ENCODE measurements around the gene QPCT.
A peak's percentile ranks its signal among the peaks of the same experiment; 100 is the strongest.
"Not testable (repeated sequence)": the region's sequence is repeated elsewhere in the genome, so short reads cannot be mapped to it uniquely, and the experiment has no call there.

QPCT gene

DNA sequence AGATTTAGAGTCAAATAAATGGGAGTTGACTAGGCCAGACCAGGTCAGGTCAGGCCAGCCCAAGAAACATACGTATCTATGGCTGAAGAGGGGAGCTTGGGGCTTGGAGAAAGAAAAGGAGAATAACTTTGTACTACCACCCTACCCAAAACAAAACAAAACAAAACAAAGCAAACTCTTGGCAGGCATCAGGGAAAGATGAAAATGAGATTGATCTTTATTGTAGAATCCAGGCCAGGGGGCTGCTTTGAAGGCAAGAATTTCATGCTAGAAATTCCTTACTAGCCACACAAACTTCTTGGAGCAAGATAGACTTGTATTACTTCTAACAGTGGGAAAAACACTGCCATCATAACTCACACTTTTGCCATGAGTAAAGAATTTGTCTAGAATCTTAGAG is 26.2 kb downstream of the QPCT start:
- Histone ChIP-seq H3K27ac (ENCODE audit: insufficient read depth, low read length, poor library complexity, severe bottlenecking) (no peak overlapping the region), H3K4me1 (ENCODE audit: control insufficient read depth, insufficient read depth, low read length, poor library complexity, severe bottlenecking) (peaks cover 20% of the 10 kb centered on the region), H3K9me3 (ENCODE audit: control insufficient read depth, low read length) (no peaks in the 10 kb centered on the region), H3K36me3 (ENCODE audit: control insufficient read depth, insufficient read depth, low read length) (no peaks in the 10 kb centered on the region), H3K27me3 (replicated peaks; ENCODE audit: control insufficient read depth, insufficient read depth, low read length, poor library complexity, severe bottlenecking) (peaks cover 9% of the 10 kb centered on the region), H3K4me3 (ENCODE audit: insufficient read depth, low read depth, low read length, poor library complexity, severe bottlenecking) (no peak overlapping the region)
- no peak for DNase-seq

DNA sequence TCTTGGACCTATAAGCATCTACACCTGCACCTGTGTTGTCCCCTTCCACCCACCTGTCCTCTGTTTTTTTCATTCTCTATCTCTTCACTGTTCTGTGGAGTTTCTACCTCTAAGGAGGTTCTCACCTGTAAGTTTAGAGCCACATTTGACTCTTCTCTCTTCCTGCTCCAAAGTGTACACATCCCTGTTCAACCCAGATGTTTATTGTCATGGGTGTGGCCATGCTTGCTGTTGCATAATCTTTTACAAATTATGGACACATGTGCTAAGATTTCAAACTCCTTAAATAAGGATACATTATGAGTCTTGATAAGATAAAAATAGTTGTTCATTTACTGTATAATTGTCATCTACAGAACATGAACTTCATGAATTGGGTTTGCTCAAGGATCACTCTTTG is 27.6 kb downstream of the QPCT start:
- Histone ChIP-seq H3K9me3 (ENCODE audit: control insufficient read depth, low read length) (no peaks in the 10 kb centered on the region), H3K36me3 (ENCODE audit: control insufficient read depth, insufficient read depth, low read length) (no peaks in the 10 kb centered on the region), H3K4me1 (ENCODE audit: control insufficient read depth, insufficient read depth, low read length, poor library complexity, severe bottlenecking) (peaks cover 24% of the 10 kb centered on the region), H3K4me3 (ENCODE audit: insufficient read depth, low read depth, low read length, poor library complexity, severe bottlenecking) (no peak overlapping the region), H3K27ac (ENCODE audit: insufficient read depth, low read length, poor library complexity, severe bottlenecking) (no peak overlapping the region), H3K27me3 (replicated peaks; ENCODE audit: control insufficient read depth, insufficient read depth, low read length, poor library complexity, severe bottlenecking) (peaks cover 9% of the 10 kb centered on the region)
- no peak for DNase-seq

DNA sequence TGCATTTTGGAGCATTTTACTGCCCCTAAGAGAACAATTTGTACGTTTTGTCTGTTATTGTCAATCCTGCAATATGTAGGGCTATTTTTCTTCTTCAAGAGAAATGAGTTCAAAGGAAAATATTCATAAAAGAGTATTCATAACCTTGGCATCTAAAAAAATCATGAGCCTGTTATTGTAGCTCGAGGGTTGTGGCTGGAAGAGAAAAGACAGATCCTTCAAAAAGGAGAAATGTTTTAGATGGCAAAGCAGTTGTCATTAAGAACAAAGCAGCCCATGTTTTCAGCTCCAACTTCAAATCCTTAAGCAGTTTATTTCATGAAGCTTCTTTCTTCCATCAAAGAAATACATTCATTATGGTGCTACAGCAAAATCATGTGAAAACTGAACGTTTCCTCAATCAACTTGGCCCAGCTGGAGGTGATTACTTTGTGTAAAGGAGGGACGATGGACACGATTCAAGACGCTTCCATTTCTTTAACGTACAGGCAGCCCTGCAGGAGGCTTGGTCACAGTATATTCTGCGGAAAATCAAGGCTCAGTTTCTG is 31.4 kb downstream of the QPCT start:
- no peak overlapping the region for H3K27ac ChIP-seq (ENCODE audit: insufficient read depth, low read length, poor library complexity, severe bottlenecking)
- DNase-seq = no peak

DNA sequence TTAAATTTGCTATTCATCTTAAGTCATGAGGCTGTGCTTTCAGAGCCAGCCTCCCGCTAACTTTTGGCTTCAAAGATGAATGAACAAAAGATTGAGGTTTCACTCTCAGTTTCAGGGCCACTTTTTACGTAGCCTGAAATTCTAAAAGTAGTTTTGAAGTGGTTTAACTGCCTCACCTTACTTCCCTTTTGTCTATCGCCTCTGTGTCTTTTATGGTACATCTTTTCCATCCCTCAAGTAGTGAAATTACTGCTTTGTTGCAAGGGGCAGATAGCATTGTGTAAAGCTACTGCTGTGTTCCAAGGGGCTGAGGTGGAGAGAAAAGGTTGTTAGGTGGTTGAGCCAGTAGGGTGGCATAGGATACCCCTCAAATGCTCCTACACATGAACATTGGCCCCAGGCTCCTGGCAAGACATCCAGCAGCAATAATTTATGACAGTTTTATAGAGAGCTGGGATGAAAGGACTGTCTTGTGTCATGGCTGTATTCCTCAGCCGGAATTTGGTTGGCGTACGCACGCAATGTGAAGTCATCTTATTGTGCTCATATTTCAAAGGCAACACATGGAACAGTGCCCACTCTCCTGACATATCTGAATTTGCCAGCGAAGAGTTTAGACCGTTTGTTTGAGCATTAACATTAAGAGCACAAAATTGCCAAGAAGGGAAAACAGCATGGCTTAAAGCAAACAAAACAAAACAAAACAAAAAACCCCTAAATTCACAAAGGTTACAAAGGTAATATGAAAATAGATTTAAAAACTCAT is 32.2 kb downstream of the QPCT start:
- H3K4me3 ChIP-seq (ENCODE audit: insufficient read depth, low read depth, low read length, poor library complexity, severe bottlenecking) = peak overlapping the region; percentile 32
- no peaks in the 10 kb centered on the region for H3K36me3 ChIP-seq (ENCODE audit: control insufficient read depth, insufficient read depth, low read length)
- DNase-seq = peak in 1 of 3 donors; percentile 6
- peaks cover 6% of the 10 kb centered on the region for H3K27me3 ChIP-seq (replicated peaks; ENCODE audit: control insufficient read depth, insufficient read depth, low read length, poor library complexity, severe bottlenecking)
- no peaks in the 10 kb centered on the region for H3K9me3 ChIP-seq (ENCODE audit: control insufficient read depth, low read length)
- H3K4me1 ChIP-seq (ENCODE audit: control insufficient read depth, insufficient read depth, low read length, poor library complexity, severe bottlenecking) = peaks cover 10% of the 10 kb centered on the region
- no peak overlapping the region for H3K27ac ChIP-seq (ENCODE audit: insufficient read depth, low read length, poor library complexity, severe bottlenecking)

More for the DNA sequence above, 31.4 kb downstream of the QPCT start:
- Histone ChIP-seq H3K27me3 (replicated peaks; ENCODE audit: control insufficient read depth, insufficient read depth, low read length, poor library complexity, severe bottlenecking) (peaks cover 6% of the 10 kb centered on the region), H3K4me3 (ENCODE audit: insufficient read depth, low read depth, low read length, poor library complexity, severe bottlenecking) (no peak overlapping the region), H3K36me3 (ENCODE audit: control insufficient read depth, insufficient read depth, low read length) (no peaks in the 10 kb centered on the region), H3K9me3 (ENCODE audit: control insufficient read depth, low read length) (no peaks in the 10 kb centered on the region), H3K4me1 (ENCODE audit: control insufficient read depth, insufficient read depth, low read length, poor library complexity, severe bottlenecking) (peaks cover 10% of the 10 kb centered on the region)

DNA sequence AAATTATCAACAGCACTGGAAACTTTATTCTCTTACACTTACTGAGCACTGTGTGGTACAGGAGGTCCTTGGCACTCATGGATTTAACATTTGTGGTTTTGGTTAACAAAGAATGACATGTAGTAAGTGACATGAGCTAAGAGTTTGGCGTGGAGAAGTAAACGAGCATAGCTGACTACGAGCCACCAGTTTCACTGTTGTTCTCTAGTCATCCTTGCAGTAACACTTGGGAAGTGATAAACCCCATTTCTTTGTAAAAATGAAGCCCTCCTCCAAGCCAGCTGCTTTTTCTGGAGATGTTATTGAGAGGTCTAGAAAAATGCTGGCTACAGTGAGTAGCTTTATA is 32.7 kb downstream of the QPCT start:
- Histone ChIP-seq H3K9me3 (ENCODE audit: control insufficient read depth, low read length) (no peaks in the 10 kb centered on the region), H3K36me3 (ENCODE audit: control insufficient read depth, insufficient read depth, low read length) (no peaks in the 10 kb centered on the region), H3K27ac (ENCODE audit: insufficient read depth, low read length, poor library complexity, severe bottlenecking) (no peak overlapping the region), H3K4me1 (ENCODE audit: control insufficient read depth, insufficient read depth, low read length, poor library complexity, severe bottlenecking) (peaks cover 10% of the 10 kb centered on the region), H3K27me3 (replicated peaks; ENCODE audit: control insufficient read depth, insufficient read depth, low read length, poor library complexity, severe bottlenecking) (peaks cover 6% of the 10 kb centered on the region), H3K4me3 (ENCODE audit: insufficient read depth, low read depth, low read length, poor library complexity, severe bottlenecking) (no peak overlapping the region)
- no peak for DNase-seq

DNA sequence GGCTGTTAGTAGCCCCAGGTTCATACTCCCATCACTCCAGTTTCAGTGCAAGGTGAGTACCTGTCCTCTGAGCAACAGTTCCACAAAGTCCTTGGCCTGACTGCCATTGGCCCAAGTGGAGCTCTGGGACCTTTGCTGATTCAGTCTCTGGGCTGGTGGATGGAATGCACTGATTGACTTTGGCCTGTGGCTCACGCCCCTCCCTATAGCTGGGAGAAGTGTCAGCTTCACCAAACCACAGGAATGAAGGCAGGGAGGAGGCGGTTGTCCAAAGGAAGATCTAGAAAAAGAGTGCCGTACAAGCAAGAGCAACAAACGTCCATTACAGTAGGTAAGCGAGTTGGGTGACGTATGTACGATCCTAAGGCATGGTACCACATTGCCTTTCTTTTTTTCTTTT is 34.0 kb downstream of the QPCT start:
- DNase-seq = no peak
- H3K4me3 ChIP-seq (ENCODE audit: insufficient read depth, low read depth, low read length, poor library complexity, severe bottlenecking) = no peak overlapping the region
- H3K4me1 ChIP-seq (ENCODE audit: control insufficient read depth, insufficient read depth, low read length, poor library complexity, severe bottlenecking) = peaks cover 10% of the 10 kb centered on the region
- H3K36me3 ChIP-seq (ENCODE audit: control insufficient read depth, insufficient read depth, low read length) = no peaks in the 10 kb centered on the region
- peaks cover 5% of the 10 kb centered on the region for H3K27me3 ChIP-seq (replicated peaks; ENCODE audit: control insufficient read depth, insufficient read depth, low read length, poor library complexity, severe bottlenecking)
- H3K27ac ChIP-seq (ENCODE audit: insufficient read depth, low read length, poor library complexity, severe bottlenecking) = no peak overlapping the region
- H3K9me3 ChIP-seq (ENCODE audit: control insufficient read depth, low read length) = no peaks in the 10 kb centered on the region

DNA sequence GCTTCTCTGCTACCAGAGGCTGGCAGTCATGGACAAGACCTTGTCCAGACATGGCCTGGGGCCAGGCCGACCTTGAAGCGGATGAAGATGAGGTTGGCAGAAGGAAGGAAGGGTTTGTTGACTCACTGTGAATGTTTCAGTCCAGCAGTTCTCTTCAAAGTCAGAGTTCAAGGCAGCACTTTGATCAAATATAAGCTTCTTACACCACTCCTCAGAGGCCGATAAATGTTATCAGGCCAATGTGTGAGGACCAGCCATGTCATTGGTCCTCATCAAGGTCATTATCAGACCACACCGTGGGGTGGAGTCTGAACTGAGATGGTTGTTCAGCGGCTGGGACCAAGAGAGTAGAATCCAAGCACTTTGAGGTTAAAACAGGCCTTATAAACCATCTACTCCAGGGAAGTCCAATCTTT is 35.5 kb downstream of the QPCT start:
- peaks cover 10% of the 10 kb centered on the region for H3K4me1 ChIP-seq (ENCODE audit: control insufficient read depth, insufficient read depth, low read length, poor library complexity, severe bottlenecking)

DNA sequence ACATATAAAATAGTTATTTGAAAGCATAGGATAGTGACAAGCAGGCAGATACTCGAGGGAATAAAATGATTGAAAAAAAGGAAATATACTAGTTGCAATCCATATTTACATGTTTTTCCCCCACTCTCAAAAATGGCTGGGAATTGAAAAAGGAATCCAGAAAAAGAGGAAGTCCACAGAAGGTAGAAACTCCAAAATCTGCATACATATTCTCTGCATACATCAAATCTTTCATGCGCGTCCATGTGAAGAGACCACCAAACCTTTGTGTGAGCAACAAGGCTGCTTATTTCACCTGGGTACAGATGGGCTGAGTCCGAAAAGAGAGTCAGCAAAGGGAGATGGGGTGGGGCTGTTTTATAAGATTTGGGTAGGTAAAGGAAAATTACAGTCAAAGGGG is 36.4 kb downstream of the QPCT start:
- H3K36me3 ChIP-seq (ENCODE audit: control insufficient read depth, insufficient read depth, low read length); H3K27ac ChIP-seq (ENCODE audit: insufficient read depth, low read length, poor library complexity, severe bottlenecking); DNase-seq; H3K27me3 ChIP-seq (replicated peaks; ENCODE audit: control insufficient read depth, insufficient read depth, low read length, poor library complexity, severe bottlenecking); H3K4me3 ChIP-seq (ENCODE audit: insufficient read depth, low read depth, low read length, poor library complexity, severe bottlenecking); H3K9me3 ChIP-seq (ENCODE audit: control insufficient read depth, low read length): not testable (repeated sequence)
- H3K4me1 ChIP-seq (ENCODE audit: control insufficient read depth, insufficient read depth, low read length, poor library complexity, severe bottlenecking) = peaks cover 10% of the 10 kb centered on the region

More for the DNA sequence above, 35.5 kb downstream of the QPCT start:
- Histone ChIP-seq H3K9me3 (ENCODE audit: control insufficient read depth, low read length) (no peaks in the 10 kb centered on the region), H3K27ac (ENCODE audit: insufficient read depth, low read length, poor library complexity, severe bottlenecking) (no peak overlapping the region), H3K27me3 (replicated peaks; ENCODE audit: control insufficient read depth, insufficient read depth, low read length, poor library complexity, severe bottlenecking) (no peaks in the 10 kb centered on the region), H3K36me3 (ENCODE audit: control insufficient read depth, insufficient read depth, low read length) (no peaks in the 10 kb centered on the region), H3K4me3 (ENCODE audit: insufficient read depth, low read depth, low read length, poor library complexity, severe bottlenecking) (no peak overlapping the region)
- no peak for DNase-seq

DNA sequence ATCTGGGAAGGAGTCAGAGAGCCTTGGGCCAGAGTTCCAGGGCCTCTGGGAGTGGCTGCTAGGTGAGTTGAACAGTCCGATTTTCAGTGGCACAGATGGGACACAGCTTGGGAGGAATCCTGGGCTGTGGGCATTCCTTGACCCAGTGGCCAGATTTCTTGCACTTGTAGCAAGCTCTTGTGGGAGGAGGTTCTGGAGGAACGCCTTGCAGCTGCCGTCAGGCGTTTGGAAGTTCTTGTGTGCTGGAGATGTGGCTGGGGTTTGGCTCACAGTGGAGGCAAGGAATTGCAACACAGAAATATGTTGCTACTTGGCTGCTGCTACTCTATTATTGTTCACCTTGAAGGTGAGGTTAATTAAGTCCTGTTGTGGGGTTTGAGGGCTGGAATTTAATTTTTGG is 39.8 kb downstream of the QPCT start:
- H3K36me3 ChIP-seq (ENCODE audit: control insufficient read depth, insufficient read depth, low read length); H3K4me1 ChIP-seq (ENCODE audit: control insufficient read depth, insufficient read depth, low read length, poor library complexity, severe bottlenecking); H3K27ac ChIP-seq (ENCODE audit: insufficient read depth, low read length, poor library complexity, severe bottlenecking); H3K4me3 ChIP-seq (ENCODE audit: insufficient read depth, low read depth, low read length, poor library complexity, severe bottlenecking); DNase-seq; H3K27me3 ChIP-seq (replicated peaks; ENCODE audit: control insufficient read depth, insufficient read depth, low read length, poor library complexity, severe bottlenecking); H3K9me3 ChIP-seq (ENCODE audit: control insufficient read depth, low read length): not testable (repeated sequence)

DNA sequence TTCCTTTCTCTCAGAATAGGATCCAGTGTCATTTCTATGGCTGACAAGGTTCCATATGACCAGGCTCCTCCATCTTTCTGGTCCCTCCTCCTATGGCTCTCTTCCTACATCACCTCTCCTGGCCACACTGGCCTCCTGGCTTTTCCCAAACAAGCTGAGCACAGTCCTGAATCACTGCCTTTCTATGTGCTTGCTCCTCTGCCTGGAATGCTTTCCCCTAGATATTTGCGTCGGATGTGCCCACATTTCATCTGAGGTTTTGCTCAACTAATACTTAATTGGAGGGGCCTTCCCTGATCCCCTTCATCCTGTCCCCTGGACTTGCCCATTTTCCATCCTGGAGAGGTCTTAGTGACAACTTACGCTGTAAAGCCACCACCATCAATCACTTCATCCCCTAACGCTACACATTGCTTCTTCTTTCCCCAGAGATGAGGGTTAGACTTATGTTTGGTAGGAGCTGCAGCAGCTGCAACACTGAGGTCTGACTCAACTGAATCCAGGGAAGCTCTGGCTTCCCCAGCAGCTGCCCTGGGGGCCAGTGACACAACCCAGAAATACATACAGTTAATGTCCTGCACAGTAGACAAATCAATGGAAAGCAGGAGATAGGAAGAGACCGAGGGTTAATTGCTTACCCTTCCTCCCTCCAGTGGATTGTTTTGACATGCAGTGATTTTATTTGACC is 42.9 kb downstream of the QPCT start:
- H3K36me3 ChIP-seq (ENCODE audit: control insufficient read depth, insufficient read depth, low read length) = no peaks in the 10 kb centered on the region
- H3K27ac ChIP-seq (ENCODE audit: insufficient read depth, low read length, poor library complexity, severe bottlenecking) = no peak overlapping the region
- no peak for DNase-seq
- peaks cover 24% of the 10 kb centered on the region for H3K4me1 ChIP-seq (ENCODE audit: control insufficient read depth, insufficient read depth, low read length, poor library complexity, severe bottlenecking)
- H3K27me3 ChIP-seq (replicated peaks; ENCODE audit: control insufficient read depth, insufficient read depth, low read length, poor library complexity, severe bottlenecking) = no peaks in the 10 kb centered on the region
- H3K4me3 ChIP-seq (ENCODE audit: insufficient read depth, low read depth, low read length, poor library complexity, severe bottlenecking) = no peak overlapping the region
- no peaks in the 10 kb centered on the region for H3K9me3 ChIP-seq (ENCODE audit: control insufficient read depth, low read length)
